HepG2 (cell line): ENCODE measurements around the gene PRPF4. TPM values are rescaled to one million over a fixed set of nuclear protein-coding genes. Genes with fewer than 3 reads are reported as not detected.
A peak's percentile ranks its signal among the peaks of the same experiment; 100 is the strongest.

Source experiments
- ASH2L ChIP-seq: fragments of 300-600, 200-600 bp; sonication (generic); IDR thresholded peaks from 2 replicates; pipeline ENCODE4 v1.7.0; 2017; ENCODE audit warnings: low read depth, mild to moderate bottlenecking, moderate library complexity, mixed read lengths, low read length; ENCODE audit not compliant: insufficient read length
- HMG20A ChIP-seq: IDR thresholded peaks from 2 replicates; pipeline ENCODE4 v1.6.1; 2016; ENCODE audit warnings: borderline replicate concordance
- KDM4B ChIP-seq: sonication (generic); formaldehyde crosslinking; IDR thresholded peaks from 2 replicates; pipeline ENCODE4 v1.4.0; 2020; ENCODE audit warnings: missing genetic modification reagents
- MAFF ChIP-seq: IDR thresholded peaks from 2 replicates; pipeline ENCODE4 v1.6.1; 2011; ENCODE audit warnings: low read depth, low read length, improper control_type of control experiment
- NR2F1 ChIP-seq, 2 experiments: fragments of 450-650 bp in 1 of 2; formaldehyde crosslinking in 1 of 2; IDR thresholded peaks; 2 replicates each; pipeline versions ENCODE4 v1.5.0 to v1.6.1; 2016 to 2020; ENCODE audit warnings: mild to moderate bottlenecking in 1 of 2, missing compliant biosample characterization in 1 of 2, missing genetic modification reagents in 1 of 2, moderate library complexity in 1 of 2
- RCOR2 ChIP-seq: IDR thresholded peaks from 2 replicates; pipeline ENCODE4 v1.6.1; 2016; ENCODE audit warnings: missing biosample characterization, missing genetic modification reagents
- SMAD9 ChIP-seq: sonication (generic); formaldehyde crosslinking; IDR thresholded peaks from 2 replicates; pipeline ENCODE4 v1.5.1; 2020; ENCODE audit warnings: mild to moderate bottlenecking, missing genetic modification reagents
- SMC3 ChIP-seq: IDR thresholded peaks from 2 replicates; pipeline ENCODE4 v1.6.1; 2011; ENCODE audit warnings: low read length, improper control_type of control experiment
- SP5 ChIP-seq: IDR thresholded peaks from 2 replicates; pipeline ENCODE4 v1.6.1; 2016; ENCODE audit warnings: low read depth, borderline replicate concordance
- SRSF1 ChIP-seq: fragments of 200-400 bp; formaldehyde crosslinking; optimal IDR thresholded peaks from 2 replicates; pipeline ENCODE3; 2017; ENCODE audit warnings: mild to moderate bottlenecking, low read depth, low read length, moderate library complexity
- TBP ChIP-seq: sonication (generic); formaldehyde crosslinking; IDR thresholded peaks from 2 replicates; pipeline ENCODE4 v1.5.0; 2020; ENCODE audit warnings: missing genetic modification reagents
- TCF12 ChIP-seq, 2 experiments: fragments of 450-650 bp in 1 of 2; sonication (generic) in 1 of 2; formaldehyde crosslinking in 1 of 2; IDR thresholded peaks; 2 replicates each; pipeline versions ENCODE4 v1.6.1 to v1.8.0; 2017 to 2022; ENCODE audit warnings: antibody characterized with exemption in 1 of 2, mild to moderate bottlenecking in 1 of 2, missing genetic modification reagents in 1 of 2, moderate library complexity in 1 of 2
- ZBTB46 ChIP-seq: sonication (generic); formaldehyde crosslinking; IDR thresholded peaks from 2 replicates; pipeline ENCODE4 v1.4.0; 2020; ENCODE audit warnings: mild to moderate bottlenecking, missing genetic modification reagents, borderline replicate concordance
- ZNF160 ChIP-seq: sonication (generic); formaldehyde crosslinking; IDR thresholded peaks from 2 replicates; pipeline ENCODE4 v1.8.0; 2022; ENCODE audit warnings: mild to moderate bottlenecking, inconsistent platforms, missing genetic modification reagents
- ZNF883 ChIP-seq: sonication (generic); formaldehyde crosslinking; IDR thresholded peaks from 2 replicates; pipeline ENCODE4 v1.5.1; 2020; ENCODE audit warnings: mild to moderate bottlenecking, missing genetic modification reagents; ENCODE audit errors: not compliant biosample characterization
- polyA plus RNA-seq, 8 experiments: library from polyadenylated mRNA; depleted of rRNA in 3 of 8; stranded (reverse) in 7 of 8; unstranded in 1 of 8; fragments of >200 nt; fragmentation: Illumina TruSeq in 4 of 8; extraction: Trizol in 4 of 8; gene quantifications; 2 replicates each; pipeline versions ENCODE4 v1.2.1 to v1.2.3, GENCODE V29; 2011 to 2016; ENCODE audit warnings: low read depth in 4 of 8, missing spikeins in 1 of 8, mixed read lengths in 1 of 8; ENCODE audit not compliant: insufficient read depth in 1 of 8
- total RNA-seq, 5 experiments: library from RNA; depleted of rRNA; stranded (reverse); fragments of >200 nt; fragmentation: Illumina TruSeq; extraction: Trizol; gene quantifications; 2 replicates each; pipeline ENCODE4 v1.2.3, GENCODE V29; 2016; ENCODE audit warnings: low read depth in 1 of 5
- TF ChIP-seq, protein P1 (sequence below): sonication (generic); formaldehyde crosslinking; IDR thresholded peaks from 2 replicates; pipeline ENCODE4 v1.4.0; 2020; ENCODE audit warnings: mild to moderate bottlenecking, missing genetic modification reagents
- TF ChIP-seq, protein P2 (sequence below): sonication (generic); formaldehyde crosslinking; IDR thresholded peaks from 2 replicates; pipeline ENCODE4 v1.4.0; 2020; ENCODE audit warnings: mild to moderate bottlenecking, missing genetic modification reagents
- TF ChIP-seq, protein P3 (sequence below): IDR thresholded peaks from 2 replicates; pipeline ENCODE4 v1.6.1; 2016; ENCODE audit warnings: missing biosample characterization, missing genetic modification reagents, low read depth
- TF ChIP-seq, protein P4 (sequence below), 2 experiments: sonication (generic) in 1 of 2; formaldehyde crosslinking in 1 of 2; IDR thresholded peaks; 2 replicates each; pipeline versions ENCODE4 v1.4.0 to v1.6.1; 2016 to 2020; ENCODE audit warnings: borderline replicate concordance in 1 of 2, low read depth in 1 of 2, mild to moderate bottlenecking in 1 of 2, missing genetic modification reagents in 1 of 2

Gene PRPF4
- total and polyA plus RNA-seq, 2 of the 13 experiments (the other 11 are each of a cell fraction or from before 2014, with no cell fraction given), result 10.3 to 49.0 TPM

DNA sequence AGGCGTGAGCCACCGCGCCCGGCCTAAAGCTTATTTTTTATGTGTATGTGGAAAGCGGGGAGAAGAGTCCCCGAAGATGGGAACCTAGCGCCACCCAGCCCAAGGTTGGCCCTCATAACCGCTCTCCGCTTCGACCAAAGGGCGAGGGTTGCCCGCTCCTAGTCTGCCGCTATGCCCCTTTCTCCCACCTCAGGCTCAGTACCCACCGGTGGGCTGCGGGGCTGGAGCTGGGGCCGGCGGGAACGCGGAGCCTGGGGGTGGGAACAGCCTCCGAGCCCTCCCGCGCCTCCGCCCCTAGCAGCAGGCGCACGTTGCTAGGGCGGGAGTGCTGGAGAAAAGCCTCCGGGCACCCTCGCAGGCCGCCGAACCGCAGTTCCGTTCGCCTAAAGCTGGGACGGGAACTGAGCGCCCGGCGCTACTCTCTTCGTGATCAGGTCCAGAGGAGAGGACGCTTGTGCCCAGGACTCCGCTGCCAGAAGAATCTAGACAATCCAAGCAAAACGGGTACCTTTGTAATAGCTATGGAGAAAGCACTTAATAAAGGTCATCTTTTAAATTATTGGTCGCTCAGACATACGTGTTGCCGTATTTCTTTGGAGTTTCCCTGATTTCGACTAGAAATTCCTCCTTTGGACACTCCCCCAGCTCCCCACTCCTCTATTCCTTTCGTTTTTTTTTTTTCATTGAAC lies 64.7 kb downstream of the PRPF4 start, which contains the start of gene WDR31 (continued):
- TF ChIP-seq ZBTB46 (CRISPR knock-in tag) (no peak), SRSF1 (peak; percentile 62), HMG20A (CRISPR knock-in tag) (no peak), TBP (CRISPR knock-in tag) (0 out of 2 replicates have a peak, but pooled peaks have one; percentile 69), ASH2L (peak; percentile 89), ZNF883 (CRISPR knock-in tag) (peak; percentile 44), KDM4B (CRISPR knock-in tag) (peak; percentile 76; the same call in 1 of the 2 replicates), ZNF160 (CRISPR knock-in tag) (peak; percentile 68; the same call in 1 of the 2 replicates), MAFF (no peak), NR2F1 (CRISPR knock-in tag; IDR thresholded peaks at IDR 0.05) (no peak), TCF12 (IDR thresholded peaks at IDR 0.05) (no peak), TCF12 (CRISPR knock-in tag; IDR thresholded peaks at IDR 0.05) (no peak), SP5 (CRISPR knock-in tag) (peak; percentile 72; the same call in 1 of the 2 replicates), RCOR2 (CRISPR knock-in tag) (0 out of 2 replicates have a peak, but pooled peaks have one; percentile 35), SMC3 (no peak), SMAD9 (0 out of 2 replicates have a peak, but pooled peaks have one; percentile 54)
- TF ChIP-seq, protein P1, sequence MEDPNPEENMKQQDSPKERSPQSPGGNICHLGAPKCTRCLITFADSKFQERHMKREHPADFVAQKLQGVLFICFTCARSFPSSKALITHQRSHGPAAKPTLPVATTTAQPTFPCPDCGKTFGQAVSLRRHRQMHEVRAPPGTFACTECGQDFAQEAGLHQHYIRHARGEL (CRISPR knock-in tag), result no peak
- TF ChIP-seq, protein P2, sequence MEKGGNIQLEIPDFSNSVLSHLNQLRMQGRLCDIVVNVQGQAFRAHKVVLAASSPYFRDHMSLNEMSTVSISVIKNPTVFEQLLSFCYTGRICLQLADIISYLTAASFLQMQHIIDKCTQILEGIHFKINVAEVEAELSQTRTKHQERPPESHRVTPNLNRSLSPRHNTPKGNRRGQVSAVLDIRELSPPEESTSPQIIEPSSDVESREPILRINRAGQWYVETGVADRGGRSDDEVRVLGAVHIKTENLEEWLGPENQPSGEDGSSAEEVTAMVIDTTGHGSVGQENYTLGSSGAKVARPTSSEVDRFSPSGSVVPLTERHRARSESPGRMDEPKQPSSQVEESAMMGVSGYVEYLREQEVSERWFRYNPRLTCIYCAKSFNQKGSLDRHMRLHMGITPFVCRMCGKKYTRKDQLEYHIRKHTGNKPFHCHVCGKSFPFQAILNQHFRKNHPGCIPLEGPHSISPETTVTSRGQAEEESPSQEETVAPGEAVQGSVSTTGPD (CRISPR knock-in tag), result no peak; the same call in 1 of the 2 replicates
- TF ChIP-seq, protein P3, sequence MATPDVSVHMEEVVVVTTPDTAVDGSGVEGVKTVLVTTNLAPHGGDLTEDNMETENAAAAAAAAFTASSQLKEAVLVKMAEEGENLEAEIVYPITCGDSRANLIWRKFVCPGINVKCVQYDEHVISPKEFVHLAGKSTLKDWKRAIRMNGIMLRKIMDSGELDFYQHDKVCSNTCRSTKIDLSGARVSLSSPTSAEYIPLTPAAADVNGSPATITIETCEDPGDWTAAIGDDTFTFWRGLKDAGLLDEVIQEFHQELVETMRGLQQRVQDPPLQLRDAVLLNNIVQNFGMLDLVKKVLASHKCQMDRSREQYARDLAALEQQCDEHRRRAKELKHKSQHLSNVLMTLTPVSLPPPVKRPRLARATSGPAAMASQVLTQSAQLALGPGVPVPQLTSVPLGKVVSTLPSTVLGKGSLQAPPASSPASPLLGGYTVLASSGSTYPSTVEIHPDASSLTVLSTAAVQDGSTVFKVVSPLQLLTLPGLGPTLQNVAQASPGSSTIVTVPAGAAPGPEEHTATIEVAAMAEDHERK, result no peak
- TF ChIP-seq, protein P4, sequence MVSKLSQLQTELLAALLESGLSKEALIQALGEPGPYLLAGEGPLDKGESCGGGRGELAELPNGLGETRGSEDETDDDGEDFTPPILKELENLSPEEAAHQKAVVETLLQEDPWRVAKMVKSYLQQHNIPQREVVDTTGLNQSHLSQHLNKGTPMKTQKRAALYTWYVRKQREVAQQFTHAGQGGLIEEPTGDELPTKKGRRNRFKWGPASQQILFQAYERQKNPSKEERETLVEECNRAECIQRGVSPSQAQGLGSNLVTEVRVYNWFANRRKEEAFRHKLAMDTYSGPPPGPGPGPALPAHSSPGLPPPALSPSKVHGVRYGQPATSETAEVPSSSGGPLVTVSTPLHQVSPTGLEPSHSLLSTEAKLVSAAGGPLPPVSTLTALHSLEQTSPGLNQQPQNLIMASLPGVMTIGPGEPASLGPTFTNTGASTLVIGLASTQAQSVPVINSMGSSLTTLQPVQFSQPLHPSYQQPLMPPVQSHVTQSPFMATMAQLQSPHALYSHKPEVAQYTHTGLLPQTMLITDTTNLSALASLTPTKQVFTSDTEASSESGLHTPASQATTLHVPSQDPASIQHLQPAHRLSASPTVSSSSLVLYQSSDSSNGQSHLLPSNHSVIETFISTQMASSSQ (IDR thresholded peaks at IDR 0.05; ENCODE audit: low read depth), result no peak
- TF ChIP-seq, protein P4 (CRISPR knock-in tag; IDR thresholded peaks at IDR 0.05; ENCODE audit: borderline replicate concordance), result peak; percentile 77
